Caco-2 (cell line): ENCODE data around the gene ASCC1. TPM values are rescaled to one million over a fixed set of nuclear protein-coding genes. Genes with fewer than 3 reads are reported as not detected.

ENCODE experiments used
- BruUV-seq: library from RNA; stranded (reverse); fragments of 400-500 nt; replicated peaks from 2 replicates; lab custom pipeline; 2021; lab: Mats Ljungman, UMichigan
- CTCF ChIA-PET: fragments of 300-600 bp; sonication (Branson Sonifier 250); formaldehyde crosslinking; loops from one replicate; lab custom pipeline; 2022; ENCODE audit warnings: antibody characterized with exemption; lab: Charles Lee
- POLR2A ChIA-PET: fragments of 300-600 bp; sonication (Branson Sonifier 250); formaldehyde crosslinking; loops from one replicate; lab custom pipeline; 2022; ENCODE audit warnings: antibody characterized with exemption; lab: Charles Lee
- DNase-seq, 2 experiments: peaks; one replicate each; pipeline versions ENCODE4 v3.0.0 to v3.0.0-alpha.2; 2020 to 2022
- H3K27me3 ChIP-seq: replicated peaks from 2 replicates; pipeline ENCODE4 v1.6.0; 2011; ENCODE audit warnings: low read length; ENCODE audit not compliant: control insufficient read depth, insufficient read depth
- H3K36me3 ChIP-seq: 2 replicates; pipeline ENCODE4 v1.5.1; 2011; ENCODE audit warnings: low read length; ENCODE audit not compliant: control insufficient read depth, insufficient read depth
- H3K4me1 ChIP-seq: fragments of 250-450 bp; sonication (Bioruptor Pico); 2 replicates; pipeline ENCODE4 v1.5.1; 2020; ENCODE audit warnings: mild to moderate bottlenecking
- H3K4me3 ChIP-seq: 2 replicates; pipeline ENCODE4 v1.5.1; 2011; ENCODE audit warnings: low read depth, mild to moderate bottlenecking, control low read depth, low read length
- H3K9me3 ChIP-seq: fragments of 250-450 bp; sonication (Bioruptor Pico); 2 replicates; pipeline ENCODE4 v1.5.1; 2020; ENCODE audit warnings: mild to moderate bottlenecking, moderate library complexity
- H3K27ac Mint-ChIP-seq: one replicate; pipeline ENCODE4 v1.8.0; 2022; ENCODE audit warnings: mixed read lengths; ENCODE audit not compliant: unreplicated experiment
- H3K27me3 Mint-ChIP-seq: one replicate; pipeline ENCODE4 v1.8.0; 2022; ENCODE audit warnings: mixed read lengths; ENCODE audit not compliant: insufficient read depth, unreplicated experiment
- H3K36me3 Mint-ChIP-seq: one replicate; pipeline ENCODE4 v1.8.0; 2022; ENCODE audit warnings: mild to moderate bottlenecking, mixed read lengths; ENCODE audit not compliant: insufficient read depth, unreplicated experiment
- H3K4me1 Mint-ChIP-seq: one replicate; pipeline ENCODE4 v1.8.0; 2022; ENCODE audit warnings: low read depth, mixed read lengths; ENCODE audit not compliant: unreplicated experiment
- H3K4me3 Mint-ChIP-seq: one replicate; pipeline ENCODE4 v1.8.0; 2022; ENCODE audit warnings: mild to moderate bottlenecking, moderate library complexity, mixed read lengths; ENCODE audit not compliant: unreplicated experiment
- H3K9me3 Mint-ChIP-seq: one replicate; pipeline ENCODE4 v1.8.0; 2022; ENCODE audit warnings: mixed read lengths; ENCODE audit not compliant: unreplicated experiment
- CTCF ChIP-seq, 2 experiments: fragments of 200-600 bp in 1 of 2; IDR thresholded peaks; 1 replicate in 1 of 2; 2 replicates in 1 of 2; pipeline versions ENCODE4 v1.5.1 to v1.8.0; 2011 to 2022; ENCODE audit warnings: antibody characterized with exemption in 1 of 2, control low read depth in 1 of 2, inconsistent platforms in 1 of 2, low read depth in 1 of 2, low read length in 1 of 2, mild to moderate bottlenecking in 1 of 2, moderate library complexity in 1 of 2; ENCODE audit not compliant: insufficient read depth in 1 of 2, severe bottlenecking in 1 of 2, unreplicated experiment in 1 of 2
- intact Hi-C: fragments of 100-400 bp; cut with micrococcal nuclease; formaldehyde crosslinking; loops from one replicate; pipeline ENCODE4 v1.10.0; 2022; ENCODE audit not compliant: unreplicated experiment
- total RNA-seq: library from RNA; stranded (reverse); gene quantifications from 2 replicates; pipeline ENCODE4 v1.2.3, GENCODE V29; 2022

ASCC1 gene
- total RNA-seq, 1 experiment from 2014 or later = 73.7 TPM

GRCh38 chr10:72097448-72098300 lies 118.4 kb downstream of the ASCC1 start:
- peak overlapping the region; percentile 14 for H3K4me3 Mint-ChIP-seq
- Histone ChIP-seq H3K9me3 (no peaks in the 10 kb centered on the region), H3K36me3 (no peaks in the 10 kb centered on the region), H3K27me3 (no peaks in the 10 kb centered on the region), H3K4me1 (peaks cover 49% of the 10 kb centered on the region), H3K4me3 (no peak overlapping the region)
- ChIA-PET CTCF (interaction anchor here (1.5 kb wide), 1 partner anchor 28 kb away, joined by 4 read pairs; no protein-coding TSS in a partner anchor), POLR2A (interaction anchor here (0.6 kb wide), 1 partner anchor 67 kb away, joined by 3 read pairs; no protein-coding TSS in a partner anchor)
- H3K4me1 Mint-ChIP-seq = peaks cover 62% of the 10 kb centered on the region
- BruUV-seq = TSS peak; percentile 98
- no peak for TF ChIP-seq CTCF (IDR thresholded peaks at IDR 0.05; ENCODE audit: insufficient read depth in 1 of 2, low read depth in 1 of 2, low read length in 1 of 2, severe bottlenecking in 1 of 2, unreplicated experiment in 1 of 2)
- no peaks in the 10 kb centered on the region for H3K9me3 Mint-ChIP-seq
- peak; percentile 62 to 82 for DNase-seq
- H3K36me3 Mint-ChIP-seq = peaks cover 41% of the 10 kb centered on the region
- H3K27me3 Mint-ChIP-seq = no peaks in the 10 kb centered on the region
- peak overlapping the region; percentile 65 for H3K27ac Mint-ChIP-seq
- intact Hi-C loops = loop anchor here (2.0 to 5.0 kb wide), 3 partner anchors 50 to 175 kb away; partner anchors contain the start of gene DDIT4

- peak in 1 of 2 experiments; percentile 51 for TF ChIP-seq CTCF (IDR thresholded peaks at IDR 0.05; ENCODE audit: insufficient read depth in 1 of 2, low read depth in 1 of 2, low read length in 1 of 2, severe bottlenecking in 1 of 2, unreplicated experiment in 1 of 2)
- no peaks in the 10 kb centered on the region for H3K9me3 Mint-ChIP-seq
- Histone ChIP-seq H3K36me3 (no peaks in the 10 kb centered on the region), H3K27me3 (no peaks in the 10 kb centered on the region), H3K4me3 (no peak overlapping the region), H3K9me3 (no peaks in the 10 kb centered on the region), H3K4me1 (peaks cover 51% of the 10 kb centered on the region)
- peak overlapping the region; percentile 21 for H3K27ac Mint-ChIP-seq
- H3K4me1 Mint-ChIP-seq = peaks cover 61% of the 10 kb centered on the region
- POLR2A ChIA-PET = interaction anchor here (0.6 kb wide), 1 partner anchor 66 kb away, joined by 3 read pairs; no protein-coding TSS in a partner anchor
- H3K4me3 Mint-ChIP-seq = no peak overlapping the region
- no peaks in the 10 kb centered on the region for H3K27me3 Mint-ChIP-seq
- CTCF ChIA-PET = interaction anchor here (1.5 kb wide), 1 partner anchor 27 kb away, joined by 4 read pairs; no protein-coding TSS in a partner anchor
- peaks cover 35% of the 10 kb centered on the region for H3K36me3 Mint-ChIP-seq
- intact Hi-C loops = loop anchor here (5.0 kb wide), 1 partner anchor 49 kb away; no protein-coding TSS in a partner anchor
- BruUV-seq = no TSS peak
- peak; percentile 70 to 82 for DNase-seq
These were observed 119.7 kb downstream of the ASCC1 start for GRCh38 chr10:72096115-72097000.

GRCh38 chr10:72095195-72095594 lies 120.9 kb downstream of the ASCC1 start:
- no peak for DNase-seq
- H3K4me1 Mint-ChIP-seq = peaks cover 57% of the 10 kb centered on the region
- H3K27ac Mint-ChIP-seq = no peak overlapping the region
- peaks cover 51% of the 10 kb centered on the region for H3K4me1 ChIP-seq
- intact Hi-C loops = loop anchor here (5.0 kb wide), 1 partner anchor 48 kb away; no protein-coding TSS in a partner anchor
- no peaks in the 10 kb centered on the region for H3K27me3 ChIP-seq
- BruUV-seq = no TSS peak
- H3K36me3 ChIP-seq = no peaks in the 10 kb centered on the region
- no peaks in the 10 kb centered on the region for H3K27me3 Mint-ChIP-seq
- ChIA-PET CTCF (no interaction called here), POLR2A (no interaction called here)
- H3K9me3 Mint-ChIP-seq = no peaks in the 10 kb centered on the region
- no peaks in the 10 kb centered on the region for H3K9me3 ChIP-seq
- TF ChIP-seq CTCF (IDR thresholded peaks at IDR 0.05; ENCODE audit: insufficient read depth in 1 of 2, low read depth in 1 of 2, low read length in 1 of 2, severe bottlenecking in 1 of 2, unreplicated experiment in 1 of 2) = no peak
- H3K4me3 Mint-ChIP-seq = no peak overlapping the region
- peaks cover 31% of the 10 kb centered on the region for H3K36me3 Mint-ChIP-seq
- H3K4me3 ChIP-seq = no peak overlapping the region
